ENCODE measurements around the gene PARD3B. TPM values are rescaled to one million over a fixed set of nuclear protein-coding genes. Genes with fewer than 3 reads are reported as not detected.

The PARD3B gene
- total RNA-seq, 1 experiment from 2014 or later: 7.6 TPM

DNA sequence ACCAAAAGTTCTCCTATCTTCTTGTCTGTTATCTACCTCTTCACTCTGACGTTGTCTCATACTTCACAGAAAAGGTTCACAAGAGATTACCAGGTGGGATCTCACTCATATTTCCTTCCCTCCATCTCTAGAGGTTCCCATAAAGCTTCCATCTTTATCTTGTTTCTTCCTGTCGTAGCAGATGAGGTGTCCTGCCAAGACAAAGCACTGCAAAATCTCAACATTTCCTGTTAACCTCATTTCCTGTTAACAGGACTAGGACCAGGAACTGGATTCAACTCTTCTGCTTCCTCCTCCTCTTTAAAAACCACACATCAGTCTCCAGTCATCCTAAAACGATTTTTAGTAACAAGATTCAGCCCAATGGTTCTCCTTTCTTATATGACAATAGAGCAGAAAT lies 624.2 kb downstream of the PARD3B start:
- DNase-seq: no peak
- Histone ChIP-seq H3K27me3 (ENCODE audit: insufficient read depth, low read depth) (no peaks in the 10 kb centered on the region), H3K4me2 (no peak overlapping the region), H4K20me1 (ENCODE audit: insufficient read depth) (no peaks in the 10 kb centered on the region), H3K27ac (no peak overlapping the region), H3F3A (ENCODE audit: insufficient read depth, low read depth) (no peaks in the 10 kb centered on the region), H3K36me3 (ENCODE audit: low read depth) (no peaks in the 10 kb centered on the region), H3K9me2 (ENCODE audit: insufficient read depth) (no peaks in the 10 kb centered on the region), H2AFZ (no peak overlapping the region), H3K79me2 (ENCODE audit: low read depth) (no peaks in the 10 kb centered on the region), H3K9me3 (ENCODE audit: insufficient read depth, low read depth) (no peaks in the 10 kb centered on the region), H3K4me1 (replicated peaks; ENCODE audit: insufficient read depth) (no peaks in the 10 kb centered on the region), H3K4me3 (no peak overlapping the region)
- POLR2A ChIA-PET (ENCODE audit: unreplicated experiment): no interaction called here
- intact Hi-C loops (cut with micrococcal nuclease; ENCODE audit: unreplicated experiment): no loop called here
- no TSS peak for BruUV-seq (replicated peaks)
- CTCF ChIA-PET: no interaction called here
- TF ChIP-seq, protein P1, sequence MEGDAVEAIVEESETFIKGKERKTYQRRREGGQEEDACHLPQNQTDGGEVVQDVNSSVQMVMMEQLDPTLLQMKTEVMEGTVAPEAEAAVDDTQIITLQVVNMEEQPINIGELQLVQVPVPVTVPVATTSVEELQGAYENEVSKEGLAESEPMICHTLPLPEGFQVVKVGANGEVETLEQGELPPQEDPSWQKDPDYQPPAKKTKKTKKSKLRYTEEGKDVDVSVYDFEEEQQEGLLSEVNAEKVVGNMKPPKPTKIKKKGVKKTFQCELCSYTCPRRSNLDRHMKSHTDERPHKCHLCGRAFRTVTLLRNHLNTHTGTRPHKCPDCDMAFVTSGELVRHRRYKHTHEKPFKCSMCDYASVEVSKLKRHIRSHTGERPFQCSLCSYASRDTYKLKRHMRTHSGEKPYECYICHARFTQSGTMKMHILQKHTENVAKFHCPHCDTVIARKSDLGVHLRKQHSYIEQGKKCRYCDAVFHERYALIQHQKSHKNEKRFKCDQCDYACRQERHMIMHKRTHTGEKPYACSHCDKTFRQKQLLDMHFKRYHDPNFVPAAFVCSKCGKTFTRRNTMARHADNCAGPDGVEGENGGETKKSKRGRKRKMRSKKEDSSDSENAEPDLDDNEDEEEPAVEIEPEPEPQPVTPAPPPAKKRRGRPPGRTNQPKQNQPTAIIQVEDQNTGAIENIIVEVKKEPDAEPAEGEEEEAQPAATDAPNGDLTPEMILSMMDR (conservative IDR thresholded peaks at IDR 0.05): no peak
- no peak for TF ChIP-seq EZH2 (IDR thresholded peaks at IDR 0.05; ENCODE audit: low read depth)

DNA sequence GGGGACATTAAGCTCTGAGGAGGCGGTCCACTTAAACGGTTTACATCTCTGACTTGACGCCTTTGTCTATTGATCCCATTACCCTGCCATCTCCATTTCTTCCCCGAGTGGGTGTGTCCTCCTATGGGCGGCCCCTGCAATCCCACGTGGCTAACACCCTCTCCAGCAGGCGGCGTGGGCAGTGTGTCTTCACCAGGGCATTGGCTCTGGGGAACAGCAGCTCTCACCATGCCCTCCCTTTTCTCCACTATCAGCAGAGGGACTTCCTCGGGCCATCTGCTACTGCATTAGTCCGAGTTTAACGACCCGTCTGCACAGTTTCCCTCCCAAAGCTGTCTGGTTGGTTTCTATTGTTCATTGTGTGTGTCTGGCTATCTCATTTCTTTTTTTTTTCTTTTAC lies 625.1 kb downstream of the PARD3B start:
- no peaks in the 10 kb centered on the region for H3K79me2 ChIP-seq (ENCODE audit: low read depth)
- TF ChIP-seq EZH2 (IDR thresholded peaks at IDR 0.05; ENCODE audit: low read depth): no peak
- TF ChIP-seq, protein P1 (conservative IDR thresholded peaks at IDR 0.05): no peak

DNA sequence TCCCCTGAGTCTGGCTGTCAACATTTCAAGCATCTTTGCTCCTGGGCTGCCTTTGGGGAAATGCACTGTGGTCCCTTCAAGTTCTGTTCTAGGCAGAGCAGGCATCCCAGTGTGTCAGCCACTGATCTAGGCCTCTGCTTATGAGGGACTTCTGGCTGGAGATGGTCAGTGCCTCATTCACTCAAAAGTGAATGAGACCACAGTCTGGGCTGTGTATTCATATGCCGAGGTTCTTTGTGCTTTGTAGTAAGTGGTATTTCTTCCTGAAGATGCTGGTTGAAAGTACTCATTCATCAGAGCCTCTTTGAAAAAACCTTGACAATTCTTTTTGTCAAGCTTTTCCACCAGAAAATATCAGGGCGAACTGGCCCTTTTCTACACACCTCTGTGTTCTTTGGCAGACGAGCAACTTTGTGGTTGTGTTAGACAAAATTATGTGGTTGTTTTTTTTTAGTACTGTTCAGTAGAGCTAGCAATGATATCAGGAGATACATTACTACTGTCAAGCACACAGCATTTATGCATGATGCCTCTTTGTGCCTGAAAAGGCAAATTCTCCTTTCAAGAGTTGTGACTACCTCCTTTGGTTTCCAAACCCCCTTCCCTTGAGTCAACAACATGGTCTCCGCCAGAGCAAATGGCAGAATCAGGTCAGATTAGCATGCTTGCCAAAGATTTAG lies 626.1 kb downstream of the PARD3B start:
- ChIA-PET POLR2A (ENCODE audit: unreplicated experiment) (no interaction called here), CTCF (no interaction called here)
- Histone ChIP-seq H3K9me2 (ENCODE audit: insufficient read depth) (no peaks in the 10 kb centered on the region), H3K79me2 (ENCODE audit: low read depth) (no peaks in the 10 kb centered on the region), H4K20me1 (ENCODE audit: insufficient read depth) (no peaks in the 10 kb centered on the region), H3K9me3 (ENCODE audit: insufficient read depth, low read depth) (no peaks in the 10 kb centered on the region), H3F3A (ENCODE audit: insufficient read depth, low read depth) (no peaks in the 10 kb centered on the region), H3K4me2 (no peak overlapping the region), H3K27me3 (ENCODE audit: insufficient read depth, low read depth) (no peaks in the 10 kb centered on the region), H2AFZ (no peak overlapping the region), H3K36me3 (ENCODE audit: low read depth) (no peaks in the 10 kb centered on the region), H3K4me1 (replicated peaks; ENCODE audit: insufficient read depth) (no peaks in the 10 kb centered on the region), H3K27ac (no peak overlapping the region), H3K4me3 (no peak overlapping the region)
- no peak for DNase-seq
- no TSS peak for BruUV-seq (replicated peaks)
- intact Hi-C loops (cut with micrococcal nuclease; ENCODE audit: unreplicated experiment): no loop called here
- TF ChIP-seq, protein P1 (conservative IDR thresholded peaks at IDR 0.05): no peak
- no peak for TF ChIP-seq EZH2 (IDR thresholded peaks at IDR 0.05; ENCODE audit: low read depth)

More for the DNA sequence above, 625.1 kb downstream of the PARD3B start:
- intact Hi-C loops (cut with micrococcal nuclease; ENCODE audit: unreplicated experiment): no loop called here
- no peaks in the 10 kb centered on the region for H3K4me1 ChIP-seq (replicated peaks; ENCODE audit: insufficient read depth)
- H3K4me3 ChIP-seq: no peak overlapping the region
- no peaks in the 10 kb centered on the region for H4K20me1 ChIP-seq (ENCODE audit: insufficient read depth)
- no peaks in the 10 kb centered on the region for H3F3A ChIP-seq (ENCODE audit: insufficient read depth, low read depth)
- no peak overlapping the region for H2AFZ ChIP-seq
- H3K27me3 ChIP-seq (ENCODE audit: insufficient read depth, low read depth): no peaks in the 10 kb centered on the region
- no peaks in the 10 kb centered on the region for H3K9me3 ChIP-seq (ENCODE audit: insufficient read depth, low read depth)
- H3K27ac ChIP-seq: no peak overlapping the region
- CTCF ChIA-PET: no interaction called here
- POLR2A ChIA-PET (ENCODE audit: unreplicated experiment): no interaction called here
- no TSS peak for BruUV-seq (replicated peaks)
- H3K9me2 ChIP-seq (ENCODE audit: insufficient read depth): no peaks in the 10 kb centered on the region
- no peaks in the 10 kb centered on the region for H3K36me3 ChIP-seq (ENCODE audit: low read depth)
- H3K4me2 ChIP-seq: no peak overlapping the region
- DNase-seq: no peak

All from PC-9 (cell line).